Kidney epithelial cell (primary cell): ENCODE data around the gene RAD54L2. TPM values are rescaled to one million over a fixed set of nuclear protein-coding genes. Genes with fewer than 3 reads are reported as not detected.
"Not testable (repeated sequence)": the region's sequence is repeated elsewhere in the genome, so short reads cannot be mapped to it uniquely, and the experiment has no call there.

ENCODE experiments used
- DNase-seq: peaks from one replicate; pipeline ENCODE4 v3.0.0-alpha.2; 2010; ENCODE audit warnings: low read depth
- H3K27me3 ChIP-seq: 2 replicates; pipeline ENCODE4 v1.6.0; 2011; ENCODE audit warnings: low read length; ENCODE audit not compliant: control insufficient read depth, insufficient read depth
- H3K36me3 ChIP-seq: 2 replicates; pipeline ENCODE4 v1.5.1; 2011; ENCODE audit warnings: low read length; ENCODE audit not compliant: control insufficient read depth, insufficient read depth
- H3K4me3 ChIP-seq: 2 replicates; pipeline ENCODE4 v1.5.1; 2011; ENCODE audit warnings: low read depth, mild to moderate bottlenecking, control low read depth, low read length
- total RNA-seq: library from RNA; depleted of rRNA; stranded (reverse); fragments of >200 nt; gene quantifications from 2 replicates; pipeline ENCODE4 v1.2.3, GENCODE V29; 2015
- TF ChIP-seq, protein P1 (sequence below): IDR thresholded peaks from 2 replicates; pipeline ENCODE4 v1.5.1; 2011; ENCODE audit warnings: mild to moderate bottlenecking, moderate library complexity, low read length, control low read depth, inconsistent platforms; ENCODE audit not compliant: insufficient read depth, poor library complexity, severe bottlenecking

The RAD54L2 gene
- total RNA-seq, 1 donor from 2014 or later: 20.5 TPM

GRCh38 chr3:51502562-51502910 lies 36.0 kb upstream of the RAD54L2 start:
- H3K36me3 ChIP-seq: no peaks in the 10 kb centered on the region
- DNase-seq: no peak
- no peak overlapping the region for H3K4me3 ChIP-seq
- no peaks in the 10 kb centered on the region for H3K27me3 ChIP-seq
- TF ChIP-seq, protein P1, sequence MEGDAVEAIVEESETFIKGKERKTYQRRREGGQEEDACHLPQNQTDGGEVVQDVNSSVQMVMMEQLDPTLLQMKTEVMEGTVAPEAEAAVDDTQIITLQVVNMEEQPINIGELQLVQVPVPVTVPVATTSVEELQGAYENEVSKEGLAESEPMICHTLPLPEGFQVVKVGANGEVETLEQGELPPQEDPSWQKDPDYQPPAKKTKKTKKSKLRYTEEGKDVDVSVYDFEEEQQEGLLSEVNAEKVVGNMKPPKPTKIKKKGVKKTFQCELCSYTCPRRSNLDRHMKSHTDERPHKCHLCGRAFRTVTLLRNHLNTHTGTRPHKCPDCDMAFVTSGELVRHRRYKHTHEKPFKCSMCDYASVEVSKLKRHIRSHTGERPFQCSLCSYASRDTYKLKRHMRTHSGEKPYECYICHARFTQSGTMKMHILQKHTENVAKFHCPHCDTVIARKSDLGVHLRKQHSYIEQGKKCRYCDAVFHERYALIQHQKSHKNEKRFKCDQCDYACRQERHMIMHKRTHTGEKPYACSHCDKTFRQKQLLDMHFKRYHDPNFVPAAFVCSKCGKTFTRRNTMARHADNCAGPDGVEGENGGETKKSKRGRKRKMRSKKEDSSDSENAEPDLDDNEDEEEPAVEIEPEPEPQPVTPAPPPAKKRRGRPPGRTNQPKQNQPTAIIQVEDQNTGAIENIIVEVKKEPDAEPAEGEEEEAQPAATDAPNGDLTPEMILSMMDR: no peak

- no peak for DNase-seq
- TF ChIP-seq, protein P1: no peak
- Histone ChIP-seq H3K36me3 (no peaks in the 10 kb centered on the region), H3K4me3 (no peak overlapping the region), H3K27me3 (no peaks in the 10 kb centered on the region)
Observed at GRCh38 chr3:51503007-51503406, 35.5 kb upstream of the RAD54L2 start.

DNA sequence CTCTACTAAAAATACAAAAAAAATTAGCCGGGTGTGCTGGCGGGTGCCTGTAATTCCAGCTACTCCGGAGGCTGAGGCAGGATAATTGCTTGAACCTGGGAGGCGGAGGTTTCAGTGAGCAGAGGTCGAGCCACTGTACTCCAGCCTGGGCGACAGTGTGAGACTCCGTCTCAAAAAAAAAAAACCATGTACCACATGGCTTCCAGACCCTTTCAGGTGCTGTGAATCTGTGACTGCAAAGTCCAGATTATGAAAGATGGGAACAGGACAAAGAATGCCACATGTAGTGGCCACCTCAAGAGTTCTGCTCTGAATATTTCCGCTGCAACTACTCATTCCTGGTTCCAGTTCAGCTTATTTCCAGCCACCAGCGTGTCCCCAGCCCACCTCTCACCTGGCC lies 30.3 kb upstream of the RAD54L2 start:
- no peak overlapping the region for H3K4me3 ChIP-seq
- TF ChIP-seq, protein P1: no peak
- H3K27me3 ChIP-seq: no peaks in the 10 kb centered on the region
- no peaks in the 10 kb centered on the region for H3K36me3 ChIP-seq
- no peak for DNase-seq

DNA sequence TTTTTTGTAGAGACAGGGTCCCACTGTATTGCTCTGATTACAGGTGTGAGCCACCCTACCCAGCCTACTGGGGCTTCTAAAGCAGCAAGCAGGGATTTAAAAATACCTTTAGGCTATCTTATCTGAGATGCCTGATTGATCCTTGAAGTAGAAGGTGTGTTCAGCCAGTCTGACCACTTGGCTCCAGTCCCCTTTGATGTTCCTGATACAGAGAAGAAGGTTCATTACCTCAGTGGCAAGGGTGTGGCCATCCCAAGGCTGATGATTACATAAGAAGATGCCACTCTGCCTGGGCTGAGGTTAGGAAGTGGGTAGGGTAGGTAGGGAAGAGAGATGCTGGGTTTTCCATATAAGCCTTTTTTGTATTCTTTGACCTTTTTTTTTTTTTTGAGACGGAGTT lies 27.5 kb upstream of the RAD54L2 start:
- TF ChIP-seq, protein P1: no peak
- H3K27me3 ChIP-seq: no peaks in the 10 kb centered on the region
- no peak for DNase-seq
- H3K4me3 ChIP-seq: no peak overlapping the region
- no peaks in the 10 kb centered on the region for H3K36me3 ChIP-seq

GRCh38 chr3:51514210-51514609 lies 24.3 kb upstream of the RAD54L2 start:
- no peak for DNase-seq

GRCh38 chr3:51519848-51520247 lies 18.7 kb upstream of the RAD54L2 start:
- H3K27me3 ChIP-seq: no peaks in the 10 kb centered on the region
- H3K36me3 ChIP-seq: no peaks in the 10 kb centered on the region
- H3K4me3 ChIP-seq: no peak overlapping the region
- TF ChIP-seq, protein P1: no peak
- no peak for DNase-seq

More at GRCh38 chr3:51514210-51514609, 24.3 kb upstream of the RAD54L2 start:
- no peaks in the 10 kb centered on the region for H3K27me3 ChIP-seq
- TF ChIP-seq, protein P1: no peak
- no peaks in the 10 kb centered on the region for H3K36me3 ChIP-seq
- H3K4me3 ChIP-seq: no peak overlapping the region

GRCh38 chr3:51520906-51521730 lies 17.4 kb upstream of the RAD54L2 start:
- not testable (repeated sequence) for H3K4me3 ChIP-seq, DNase-seq, H3K27me3 ChIP-seq, H3K36me3 ChIP-seq
